Adipocyte (in vitro differentiated cells): ENCODE data around the gene S100A2.

Source experiments
- DNase-seq: peaks from one replicate; pipeline ENCODE4 v3.0.0-alpha.2; 2015; ENCODE audit warnings: low read depth
- H3K27me3 ChIP-seq: replicated peaks from 2 replicates; pipeline ENCODE4 v1.7.0; 2013; ENCODE audit warnings: mild to moderate bottlenecking, low read length, moderate library complexity; ENCODE audit not compliant: control insufficient read depth, insufficient read depth
- H3K36me3 ChIP-seq: 2 replicates; pipeline ENCODE4 v1.7.0; 2013; ENCODE audit warnings: low read length, mild to moderate bottlenecking, moderate library complexity; ENCODE audit not compliant: control insufficient read depth, insufficient read depth, severe bottlenecking
- H3K4me1 ChIP-seq: 2 replicates; pipeline ENCODE4 v1.7.0; 2013; ENCODE audit warnings: mild to moderate bottlenecking, low read length, moderate library complexity; ENCODE audit not compliant: control insufficient read depth, insufficient read depth
- H3K4me3 ChIP-seq: 2 replicates; pipeline ENCODE4 v1.7.0; 2013; ENCODE audit warnings: mild to moderate bottlenecking, low read length, moderate library complexity
- H3K9ac ChIP-seq: 2 replicates; pipeline ENCODE4 v1.7.0; 2013; ENCODE audit warnings: mild to moderate bottlenecking, low read length, moderate library complexity
- H3K9me3 ChIP-seq: 2 replicates; pipeline ENCODE4 v1.7.0; 2013; ENCODE audit warnings: mild to moderate bottlenecking, low read length, moderate library complexity; ENCODE audit not compliant: control insufficient read depth

S100A2 gene

DNA sequence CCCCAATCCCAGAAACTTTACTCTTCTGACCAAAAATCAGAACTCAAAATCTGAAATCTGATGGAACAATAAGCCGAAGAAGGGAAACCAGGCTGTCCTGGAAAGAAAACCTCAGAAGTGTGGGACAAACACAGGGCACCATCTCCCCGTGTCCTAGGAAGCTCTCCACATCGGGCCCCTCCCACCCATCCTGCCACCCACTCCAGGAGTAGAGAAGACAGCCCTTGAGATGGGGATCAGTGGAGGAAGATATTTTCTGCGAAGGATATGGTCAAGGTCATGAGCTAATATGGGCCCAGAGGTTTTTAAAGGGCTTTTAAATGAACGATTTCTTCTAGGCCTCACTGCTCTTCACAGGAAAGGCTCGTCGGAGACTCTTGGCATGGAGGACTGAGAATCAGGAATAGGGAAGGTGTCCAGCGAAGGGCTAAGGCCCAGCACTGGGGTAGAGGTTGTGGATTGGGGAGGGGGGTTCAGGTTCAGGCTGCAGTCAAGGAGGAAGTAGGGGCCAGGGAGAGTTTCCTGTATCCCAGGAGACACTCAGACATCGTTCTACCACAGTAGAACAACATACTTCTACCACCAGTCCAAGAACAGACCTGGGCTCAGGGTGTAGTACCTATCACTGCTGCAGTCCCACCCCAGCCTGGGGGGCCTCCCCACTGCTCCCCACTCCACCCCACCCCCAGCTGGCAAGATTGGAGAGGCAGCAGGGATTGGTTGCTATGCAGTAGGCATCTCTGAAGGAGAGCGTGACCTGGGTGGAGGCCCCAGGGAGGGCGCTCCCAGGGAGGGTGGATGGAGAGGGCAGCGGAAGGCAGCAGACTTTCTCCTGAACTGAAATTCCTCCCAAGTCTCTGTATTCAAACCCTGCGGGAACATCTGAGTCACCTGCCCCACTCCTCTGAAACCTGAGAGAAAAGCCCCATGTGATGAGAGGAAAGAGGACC lies 23.7 kb downstream of the S100A2 start:
- H3K27me3 ChIP-seq = no peaks in the 10 kb centered on the region
- H3K9me3 ChIP-seq = no peaks in the 10 kb centered on the region
- no peak overlapping the region for H3K4me3 ChIP-seq
- peak overlapping the region; percentile 98 for H3K9ac ChIP-seq
- no peak for DNase-seq
- peaks cover 57% of the 10 kb centered on the region for H3K4me1 ChIP-seq
- peaks cover 19% of the 10 kb centered on the region for H3K36me3 ChIP-seq

GRCh38 chr1:153540394-153541361 lies 25.0 kb downstream of the S100A2 start, which contains the start of gene S100A5:
Gene S100A5 (minus strand): TSS chr1:153540934. CDS start chr1:153540191, 743 bp downstream.
- DNase-seq = peak; percentile 55
- H3K9me3 ChIP-seq = no peaks in the 10 kb centered on the region
- H3K4me1 ChIP-seq = peaks cover 53% of the 10 kb centered on the region
- no peak within 1 kb of the TSS for H3K4me3 ChIP-seq
- peaks cover 19% of the 10 kb centered on the region for H3K36me3 ChIP-seq
- H3K9ac ChIP-seq = peak within 1 kb of the TSS; percentile 27
- H3K27me3 ChIP-seq = no peaks in the 10 kb centered on the region

DNA sequence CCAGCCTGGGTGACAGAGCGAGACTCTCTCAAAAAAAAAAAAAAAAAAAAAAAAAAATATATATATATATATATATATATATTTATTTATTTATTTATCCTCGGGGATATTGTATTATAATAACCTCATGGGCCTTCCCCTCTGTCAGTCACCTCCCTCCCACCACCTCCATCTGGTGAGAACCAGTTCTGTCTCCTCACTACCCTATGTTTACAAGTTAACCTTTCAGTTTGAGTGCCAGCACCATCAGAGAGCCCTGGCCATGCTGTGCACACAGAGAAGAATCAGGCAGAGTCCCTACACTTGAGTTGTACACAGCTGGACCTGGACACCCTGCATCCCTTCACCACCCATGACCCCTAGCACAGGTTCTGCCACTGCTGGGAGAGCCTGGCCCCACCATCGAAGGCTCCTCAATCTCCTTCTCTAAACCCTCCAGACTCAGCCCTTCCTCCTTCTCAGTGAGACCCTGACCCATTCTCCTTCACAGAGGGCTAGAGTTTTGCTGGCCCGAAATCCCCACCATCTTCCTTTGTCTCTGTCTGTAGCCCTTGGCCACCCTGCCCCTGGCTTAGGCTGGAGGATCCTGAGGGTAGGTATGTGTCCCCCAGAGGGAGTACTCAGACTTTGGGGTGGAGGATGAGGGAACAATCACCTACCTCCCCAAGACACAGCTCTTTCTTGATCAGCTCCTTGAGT lies 26.1 kb downstream of the S100A2 start:
- Histone ChIP-seq H3K27me3 (no peaks in the 10 kb centered on the region), H3K4me3 (no peak overlapping the region), H3K9ac (no peak overlapping the region), H3K4me1 (peaks cover 51% of the 10 kb centered on the region), H3K9me3 (no peaks in the 10 kb centered on the region), H3K36me3 (peaks cover 22% of the 10 kb centered on the region)
- no peak for DNase-seq

GRCh38 chr1:153538315-153538821 lies 27.3 kb downstream of the S100A2 start:
- DNase-seq = peak; percentile 45
- Histone ChIP-seq H3K27me3 (no peaks in the 10 kb centered on the region), H3K4me1 (peaks cover 51% of the 10 kb centered on the region), H3K4me3 (no peak overlapping the region), H3K9me3 (no peaks in the 10 kb centered on the region), H3K9ac (no peak overlapping the region), H3K36me3 (peaks cover 16% of the 10 kb centered on the region)

DNA sequence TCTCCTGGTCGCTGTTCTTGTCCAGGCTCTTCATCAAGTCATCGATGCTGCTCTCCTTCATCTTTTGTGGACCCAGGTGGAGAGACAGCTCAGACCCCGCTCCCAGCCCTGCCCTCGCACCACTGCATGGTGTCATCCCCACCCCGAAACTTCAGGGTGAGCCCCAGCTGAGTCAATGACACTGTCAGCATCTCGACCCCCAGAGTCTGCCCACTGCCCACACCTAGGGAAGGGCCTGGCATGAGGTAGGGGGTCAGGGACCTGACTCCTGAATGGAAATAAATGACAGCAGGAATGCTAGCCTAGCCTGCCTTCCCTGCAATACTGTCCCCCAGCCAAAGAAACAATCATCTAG lies 28.3 kb downstream of the S100A2 start:
- DNase-seq = no peak
- Histone ChIP-seq H3K9ac (no peak overlapping the region), H3K36me3 (peaks cover 11% of the 10 kb centered on the region), H3K4me3 (no peak overlapping the region), H3K27me3 (no peaks in the 10 kb centered on the region), H3K4me1 (peaks cover 48% of the 10 kb centered on the region), H3K9me3 (no peaks in the 10 kb centered on the region)

DNA sequence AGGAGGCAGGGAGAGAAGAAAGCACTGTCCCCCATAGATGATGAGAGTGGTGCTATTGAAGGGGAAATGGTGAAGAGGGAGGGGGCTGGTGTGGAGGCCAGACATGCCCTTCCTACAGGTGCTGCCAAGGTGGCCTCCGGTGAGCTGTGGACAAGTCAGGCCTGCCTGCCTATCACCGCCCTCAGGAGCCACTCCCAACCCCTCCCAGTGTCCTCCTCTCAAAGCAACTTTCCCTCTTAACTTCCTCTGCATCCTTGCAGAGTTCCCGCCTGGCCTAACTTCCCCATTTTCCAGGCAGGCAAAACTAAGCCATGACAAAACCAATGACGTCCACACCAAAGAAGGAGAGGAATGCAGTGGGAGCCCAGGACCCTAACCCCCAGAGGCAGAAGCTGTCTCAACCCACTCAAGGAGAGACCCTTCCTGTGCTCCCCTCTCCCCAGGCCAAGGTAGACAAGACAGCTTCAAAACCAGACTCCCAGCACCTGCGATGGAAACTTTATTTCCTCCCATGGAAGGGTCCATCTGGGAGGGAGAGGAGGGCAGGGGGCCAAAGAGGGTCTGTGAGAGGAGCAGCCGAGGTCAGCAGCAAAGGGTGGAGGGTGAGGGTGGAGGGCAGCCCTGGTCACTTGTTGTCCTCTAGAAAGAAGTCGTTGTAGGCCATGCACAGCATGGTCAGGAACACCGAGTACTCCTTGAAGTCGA lies 28.8 kb downstream of the S100A2 start:
- peaks cover 43% of the 10 kb centered on the region for H3K4me1 ChIP-seq
- peak overlapping the region; percentile 88 for H3K9ac ChIP-seq
- H3K9me3 ChIP-seq = no peaks in the 10 kb centered on the region
- H3K36me3 ChIP-seq = peaks cover 11% of the 10 kb centered on the region
- no peak for DNase-seq
- H3K4me3 ChIP-seq = peak overlapping the region; percentile 80
- H3K27me3 ChIP-seq = no peaks in the 10 kb centered on the region

- Histone ChIP-seq H3K4me1 (peaks cover 41% of the 10 kb centered on the region), H3K4me3 (peak overlapping the region; percentile 92), H3K36me3 (peaks cover 11% of the 10 kb centered on the region), H3K27me3 (no peaks in the 10 kb centered on the region), H3K9me3 (no peaks in the 10 kb centered on the region), H3K9ac (peak overlapping the region; percentile 99)
- DNase-seq = peak; percentile 97
Measured at GRCh38 chr1:153536012-153536670, 29.5 kb downstream of the S100A2 start.

DNA sequence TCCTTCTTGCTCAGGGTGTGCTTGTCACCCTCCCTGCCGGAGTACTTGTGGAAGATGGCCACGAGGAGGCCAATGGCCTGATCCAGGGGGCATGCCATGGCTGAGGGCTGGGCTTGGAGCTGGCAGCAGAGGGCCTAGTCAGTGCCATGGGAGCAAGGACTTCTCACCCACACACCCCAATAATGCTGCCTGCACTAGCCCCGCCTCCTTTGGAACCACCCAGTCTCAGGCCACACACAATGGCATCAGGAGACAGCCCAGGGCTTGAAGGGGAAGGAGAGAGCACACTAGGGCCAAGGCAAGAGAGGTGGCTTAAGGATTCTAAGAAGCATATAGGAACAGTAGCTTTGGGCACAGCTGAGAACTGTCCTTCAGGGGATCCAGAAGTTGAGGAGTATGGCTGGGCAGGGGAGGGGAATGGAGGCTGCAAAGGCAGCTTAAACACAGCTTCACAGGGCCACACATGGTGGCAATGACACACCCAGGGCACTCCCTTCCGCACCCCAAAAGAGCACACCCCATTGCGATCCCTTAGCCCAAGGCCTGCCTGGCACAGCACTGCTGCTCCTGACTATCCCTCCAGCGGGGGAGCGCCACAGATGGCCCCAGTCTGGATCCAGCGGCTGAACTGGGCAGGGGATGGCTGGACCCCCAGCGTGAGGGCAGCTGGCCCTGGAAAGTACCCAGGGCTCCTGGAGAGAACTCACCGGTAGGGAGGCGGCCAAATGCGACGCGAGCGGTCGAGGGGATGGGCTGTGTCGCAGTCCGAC lies 30.2 kb downstream of the S100A2 start, which contains the start of gene S100A6:
S100A6 (minus strand) TSS at position 750 of the 770 bp plus-strand sequence; CDS start at position 98, 652 bp downstream.
- no peaks in the 10 kb centered on the region for H3K27me3 ChIP-seq
- H3K4me1 ChIP-seq = peaks cover 34% of the 10 kb centered on the region
- peak within 1 kb of the TSS; percentile 99 for H3K9ac ChIP-seq
- DNase-seq = peak; percentile 63
- H3K36me3 ChIP-seq = peaks cover 11% of the 10 kb centered on the region
- peak within 1 kb of the TSS; percentile 92 for H3K4me3 ChIP-seq
- no peaks in the 10 kb centered on the region for H3K9me3 ChIP-seq

DNA sequence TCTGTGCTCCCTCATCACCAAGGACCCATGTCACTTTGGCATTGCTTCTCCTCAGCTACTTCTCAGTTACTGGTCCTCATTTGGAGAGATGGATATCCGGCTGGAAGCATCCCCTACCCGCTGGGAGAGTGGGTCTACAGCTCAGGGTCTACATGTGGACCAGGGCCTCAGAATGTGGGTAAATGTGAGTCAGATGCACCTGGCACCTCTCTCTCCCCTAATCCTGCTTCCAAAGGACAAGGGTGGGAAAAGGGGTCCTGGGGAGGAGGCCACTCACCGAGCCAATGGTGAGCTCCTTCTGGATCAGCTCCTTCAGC lies 30.8 kb downstream of the S100A2 start:
- peaks cover 32% of the 10 kb centered on the region for H3K4me1 ChIP-seq
- peaks cover 11% of the 10 kb centered on the region for H3K36me3 ChIP-seq
- no peaks in the 10 kb centered on the region for H3K9me3 ChIP-seq
- H3K4me3 ChIP-seq = peak overlapping the region; percentile 92
- H3K9ac ChIP-seq = peak overlapping the region; percentile 99
- DNase-seq = no peak
- H3K27me3 ChIP-seq = no peaks in the 10 kb centered on the region
